ENCODE results near the gene DLK1. TPM values are rescaled to one million over a fixed set of nuclear protein-coding genes. Genes with fewer than 3 reads are reported as not detected.

Gene DLK1
- polyA plus RNA-seq (2013, experiment 1 of 4) = 548 TPM
- polyA plus RNA-seq (2013, experiment 2 of 4) = 459 TPM
- polyA plus RNA-seq (2013, experiment 3 of 4) = 389 TPM
- 392 TPM for polyA plus RNA-seq (2013, experiment 4 of 4)

- no peaks in the 10 kb centered on the region for H3K9me3 ChIP-seq (ENCODE audit: control insufficient read depth, low read length)
- WGBS, 2 experiments = 6 to 7% methylated on average over 77 of the region's 77 CpGs
- no peak within 1 kb of the TSS for H3K27ac ChIP-seq (ENCODE audit: insufficient read depth, low read depth, low read length, poor library complexity, severe bottlenecking)
- peaks cover 54% of the 10 kb centered on the region for H3K4me1 ChIP-seq (ENCODE audit: control insufficient read depth, insufficient read depth, low read length)
- H3K36me3 ChIP-seq (ENCODE audit: control insufficient read depth, insufficient read depth, low read length) = no peaks in the 10 kb centered on the region
- peak within 1 kb of the TSS; percentile 56 for H3K4me3 ChIP-seq (ENCODE audit: insufficient read depth, low read depth, low read length)
- peaks cover 31% of the 10 kb centered on the region for H3K27me3 ChIP-seq (ENCODE audit: control insufficient read depth, insufficient read depth, low read length, poor library complexity, severe bottlenecking)
Measured at GRCh38 chr14:100726550-100727085, at the start of gene DLK1. Gene DLK1 (plus strand): TSS chr14:100726892. CDS start chr14:100727069, 177 bp downstream.

- no peaks in the 10 kb centered on the region for H3K9me3 ChIP-seq (ENCODE audit: control insufficient read depth, low read length)
- H3K36me3 ChIP-seq (ENCODE audit: control insufficient read depth, insufficient read depth, low read length) = no peaks in the 10 kb centered on the region
- H3K4me1 ChIP-seq (ENCODE audit: control insufficient read depth, insufficient read depth, low read length) = peaks cover 44% of the 10 kb centered on the region
- WGBS, 2 experiments = 90 to 91% methylated on average over 10 of the region's 10 CpGs
- no peak overlapping the region for H3K27ac ChIP-seq (ENCODE audit: insufficient read depth, low read depth, low read length, poor library complexity, severe bottlenecking)
- H3K4me3 ChIP-seq (ENCODE audit: insufficient read depth, low read depth, low read length) = no peak overlapping the region
- peaks cover 12% of the 10 kb centered on the region for H3K27me3 ChIP-seq (ENCODE audit: control insufficient read depth, insufficient read depth, low read length, poor library complexity, severe bottlenecking)
Measured at GRCh38 chr14:100677152-100677551, 49.5 kb upstream of the DLK1 start.

GRCh38 chr14:100677554-100678468 is 48.9 kb upstream of the DLK1 start:
- H3K4me3 ChIP-seq (ENCODE audit: insufficient read depth, low read depth, low read length) = no peak overlapping the region
- peaks cover 8% of the 10 kb centered on the region for H3K27me3 ChIP-seq (ENCODE audit: control insufficient read depth, insufficient read depth, low read length, poor library complexity, severe bottlenecking)
- no peaks in the 10 kb centered on the region for H3K36me3 ChIP-seq (ENCODE audit: control insufficient read depth, insufficient read depth, low read length)
- no peaks in the 10 kb centered on the region for H3K9me3 ChIP-seq (ENCODE audit: control insufficient read depth, low read length)
- no peak overlapping the region for H3K27ac ChIP-seq (ENCODE audit: insufficient read depth, low read depth, low read length, poor library complexity, severe bottlenecking)
- H3K4me1 ChIP-seq (ENCODE audit: control insufficient read depth, insufficient read depth, low read length) = peaks cover 40% of the 10 kb centered on the region
- WGBS, 2 experiments = 75 to 76% methylated on average over 29 of the region's 29 CpGs

- Histone ChIP-seq H3K4me1 (ENCODE audit: control insufficient read depth, insufficient read depth, low read length) (peaks cover 33% of the 10 kb centered on the region), H3K9me3 (ENCODE audit: control insufficient read depth, low read length) (no peaks in the 10 kb centered on the region), H3K27me3 (ENCODE audit: control insufficient read depth, insufficient read depth, low read length, poor library complexity, severe bottlenecking) (peaks cover 8% of the 10 kb centered on the region), H3K27ac (ENCODE audit: insufficient read depth, low read depth, low read length, poor library complexity, severe bottlenecking) (no peak overlapping the region), H3K36me3 (ENCODE audit: control insufficient read depth, insufficient read depth, low read length) (no peaks in the 10 kb centered on the region), H3K4me3 (ENCODE audit: insufficient read depth, low read depth, low read length) (no peak overlapping the region)
- WGBS, 2 experiments = 89 to 91% methylated on average over 7 of the region's 7 CpGs
Measured at GRCh38 chr14:100678469-100678828, 48.2 kb upstream of the DLK1 start.

GRCh38 chr14:100679153-100679552 is 47.5 kb upstream of the DLK1 start:
- Histone ChIP-seq H3K4me3 (ENCODE audit: insufficient read depth, low read depth, low read length) (no peak overlapping the region), H3K27ac (ENCODE audit: insufficient read depth, low read depth, low read length, poor library complexity, severe bottlenecking) (no peak overlapping the region), H3K4me1 (ENCODE audit: control insufficient read depth, insufficient read depth, low read length) (peaks cover 31% of the 10 kb centered on the region), H3K9me3 (ENCODE audit: control insufficient read depth, low read length) (no peaks in the 10 kb centered on the region), H3K27me3 (ENCODE audit: control insufficient read depth, insufficient read depth, low read length, poor library complexity, severe bottlenecking) (peaks cover 1% of the 10 kb centered on the region), H3K36me3 (ENCODE audit: control insufficient read depth, insufficient read depth, low read length) (no peaks in the 10 kb centered on the region)
- WGBS, 2 experiments = 97% methylated on average over 6 of the region's 6 CpGs

- Histone ChIP-seq H3K27ac (ENCODE audit: insufficient read depth, low read depth, low read length, poor library complexity, severe bottlenecking) (no peak overlapping the region), H3K27me3 (ENCODE audit: control insufficient read depth, insufficient read depth, low read length, poor library complexity, severe bottlenecking) (no peaks in the 10 kb centered on the region), H3K4me1 (ENCODE audit: control insufficient read depth, insufficient read depth, low read length) (peaks cover 23% of the 10 kb centered on the region), H3K36me3 (ENCODE audit: control insufficient read depth, insufficient read depth, low read length) (no peaks in the 10 kb centered on the region), H3K4me3 (ENCODE audit: insufficient read depth, low read depth, low read length) (no peak overlapping the region), H3K9me3 (ENCODE audit: control insufficient read depth, low read length) (no peaks in the 10 kb centered on the region)
- 92 to 94% methylated on average over 16 of the region's 16 CpGs for WGBS, 2 experiments
Measured at GRCh38 chr14:100679707-100680438, 46.8 kb upstream of the DLK1 start.

GRCh38 chr14:100680439-100681051 is 46.1 kb upstream of the DLK1 start:
- WGBS, 2 experiments = 85 to 86% methylated on average over 23 of the region's 23 CpGs
- H3K4me1 ChIP-seq (ENCODE audit: control insufficient read depth, insufficient read depth, low read length) = peaks cover 19% of the 10 kb centered on the region
- H3K27ac ChIP-seq (ENCODE audit: insufficient read depth, low read depth, low read length, poor library complexity, severe bottlenecking) = no peak overlapping the region
- no peak overlapping the region for H3K4me3 ChIP-seq (ENCODE audit: insufficient read depth, low read depth, low read length)
- H3K36me3 ChIP-seq (ENCODE audit: control insufficient read depth, insufficient read depth, low read length) = no peaks in the 10 kb centered on the region
- no peaks in the 10 kb centered on the region for H3K9me3 ChIP-seq (ENCODE audit: control insufficient read depth, low read length)
- no peaks in the 10 kb centered on the region for H3K27me3 ChIP-seq (ENCODE audit: control insufficient read depth, insufficient read depth, low read length, poor library complexity, severe bottlenecking)

- no peak overlapping the region for H3K4me3 ChIP-seq (ENCODE audit: insufficient read depth, low read depth, low read length)
- peaks cover 19% of the 10 kb centered on the region for H3K4me1 ChIP-seq (ENCODE audit: control insufficient read depth, insufficient read depth, low read length)
- WGBS, 2 experiments = 90 to 93% methylated on average over 13 of the region's 13 CpGs
- H3K27ac ChIP-seq (ENCODE audit: insufficient read depth, low read depth, low read length, poor library complexity, severe bottlenecking) = no peak overlapping the region
- H3K27me3 ChIP-seq (ENCODE audit: control insufficient read depth, insufficient read depth, low read length, poor library complexity, severe bottlenecking) = no peaks in the 10 kb centered on the region
- H3K9me3 ChIP-seq (ENCODE audit: control insufficient read depth, low read length) = no peaks in the 10 kb centered on the region
- H3K36me3 ChIP-seq (ENCODE audit: control insufficient read depth, insufficient read depth, low read length) = no peaks in the 10 kb centered on the region
Measured at GRCh38 chr14:100681111-100681510, 45.6 kb upstream of the DLK1 start.

GRCh38 chr14:100682749-100683148 is 43.9 kb upstream of the DLK1 start:
- Histone ChIP-seq H3K4me1 (ENCODE audit: control insufficient read depth, insufficient read depth, low read length) (peaks cover 16% of the 10 kb centered on the region), H3K27ac (ENCODE audit: insufficient read depth, low read depth, low read length, poor library complexity, severe bottlenecking) (no peak overlapping the region), H3K27me3 (ENCODE audit: control insufficient read depth, insufficient read depth, low read length, poor library complexity, severe bottlenecking) (no peaks in the 10 kb centered on the region), H3K4me3 (ENCODE audit: insufficient read depth, low read depth, low read length) (no peak overlapping the region), H3K9me3 (ENCODE audit: control insufficient read depth, low read length) (no peaks in the 10 kb centered on the region), H3K36me3 (ENCODE audit: control insufficient read depth, insufficient read depth, low read length) (no peaks in the 10 kb centered on the region)
- 91 to 98% methylated on average over 2 of the region's 2 CpGs for WGBS, 2 experiments
